ENCODE results near the gene NCOA7.

DNA sequence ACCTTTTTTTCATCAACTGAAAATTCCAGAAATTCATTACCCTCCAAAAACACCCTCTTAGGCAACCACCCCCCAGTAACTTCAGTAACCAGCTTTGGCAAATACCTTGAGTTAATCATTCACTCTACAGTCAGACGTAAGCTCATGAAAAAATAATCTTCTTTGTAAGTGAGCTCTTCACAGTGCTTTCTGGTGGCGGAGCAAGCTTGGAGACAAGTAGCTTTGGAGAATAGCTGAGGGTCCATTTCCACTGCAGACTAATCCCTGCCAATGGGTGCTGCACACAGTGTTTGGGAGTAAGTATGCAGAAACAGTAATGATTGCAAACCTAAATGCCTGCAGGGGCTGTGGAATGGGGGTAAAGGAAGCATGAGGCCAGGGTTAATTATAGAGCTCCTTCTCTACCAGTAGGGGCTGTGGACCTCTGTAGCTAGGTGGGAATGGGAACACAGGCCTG, 109.0 kb downstream of the NCOA7 start:
- TF ChIP-seq, protein P1, sequence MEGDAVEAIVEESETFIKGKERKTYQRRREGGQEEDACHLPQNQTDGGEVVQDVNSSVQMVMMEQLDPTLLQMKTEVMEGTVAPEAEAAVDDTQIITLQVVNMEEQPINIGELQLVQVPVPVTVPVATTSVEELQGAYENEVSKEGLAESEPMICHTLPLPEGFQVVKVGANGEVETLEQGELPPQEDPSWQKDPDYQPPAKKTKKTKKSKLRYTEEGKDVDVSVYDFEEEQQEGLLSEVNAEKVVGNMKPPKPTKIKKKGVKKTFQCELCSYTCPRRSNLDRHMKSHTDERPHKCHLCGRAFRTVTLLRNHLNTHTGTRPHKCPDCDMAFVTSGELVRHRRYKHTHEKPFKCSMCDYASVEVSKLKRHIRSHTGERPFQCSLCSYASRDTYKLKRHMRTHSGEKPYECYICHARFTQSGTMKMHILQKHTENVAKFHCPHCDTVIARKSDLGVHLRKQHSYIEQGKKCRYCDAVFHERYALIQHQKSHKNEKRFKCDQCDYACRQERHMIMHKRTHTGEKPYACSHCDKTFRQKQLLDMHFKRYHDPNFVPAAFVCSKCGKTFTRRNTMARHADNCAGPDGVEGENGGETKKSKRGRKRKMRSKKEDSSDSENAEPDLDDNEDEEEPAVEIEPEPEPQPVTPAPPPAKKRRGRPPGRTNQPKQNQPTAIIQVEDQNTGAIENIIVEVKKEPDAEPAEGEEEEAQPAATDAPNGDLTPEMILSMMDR (conservative IDR thresholded peaks at IDR 0.05): no peak
- TF ChIP-seq EZH2 (IDR thresholded peaks at IDR 0.05; ENCODE audit: low read depth): no peak

Measured in PC-9 (cell line).